H1 (cell line): ENCODE results near the gene KAT8.
A peak's percentile ranks its signal among the peaks of the same experiment; 100 is the strongest.

Experiments used
- CREB1 ChIP-seq: IDR thresholded peaks from 2 replicates; pipeline ENCODE4 v1.6.1; 2012; ENCODE audit warnings: inconsistent platforms
- EP300 ChIP-seq, 2 experiments: IDR thresholded peaks; 1 replicate in 1 of 2; 2 replicates in 1 of 2; pipeline ENCODE4 v1.6.1; 2011 to 2012; ENCODE audit warnings: low read depth in 2 of 2, low read length in 2 of 2, mild to moderate bottlenecking in 2 of 2, borderline replicate concordance in 1 of 2, inconsistent platforms in 1 of 2, moderate library complexity in 1 of 2
- EZH2 ChIP-seq: fragments of 200-600 bp; sonication (generic); IDR thresholded peaks from 2 replicates; pipeline ENCODE4 v1.7.1; 2012; ENCODE audit warnings: low read depth, mild to moderate bottlenecking, moderate library complexity, low read length, inconsistent platforms; ENCODE audit not compliant: severe bottlenecking
- HDAC6 ChIP-seq: IDR thresholded peaks from one replicate; pipeline ENCODE4 v1.7.1; 2012; ENCODE audit warnings: low read depth, mild to moderate bottlenecking, inconsistent platforms, low read length, moderate library complexity
- POLR2AphosphoS5 ChIP-seq: IDR thresholded peaks from 2 replicates; pipeline ENCODE4 v1.6.1; 2011; ENCODE audit warnings: low read depth, low read length
- TEAD4 ChIP-seq: IDR thresholded peaks from 2 replicates; pipeline ENCODE4 v1.6.1; 2012; ENCODE audit warnings: low read depth, low read length, inconsistent platforms, mixed read lengths
- TF ChIP-seq, protein P1 (sequence below), 3 experiments: IDR thresholded peaks; 1 replicate in 2 of 3; 2 replicates in 1 of 3; pipeline versions ENCODE4 v1.5.1 to v1.6.1; 2011; ENCODE audit warnings: low read length in 3 of 3, mild to moderate bottlenecking in 3 of 3, inconsistent platforms in 2 of 3, low read depth in 1 of 3, moderate library complexity in 1 of 3; ENCODE audit not compliant: insufficient read depth in 1 of 3; ENCODE audit errors: control extremely low read depth in 1 of 3
- TF ChIP-seq, protein P2 (sequence below): IDR thresholded peaks from 2 replicates; pipeline ENCODE4 v1.6.1; 2011; ENCODE audit warnings: low read depth, mild to moderate bottlenecking, low read length; ENCODE audit not compliant: insufficient read depth

DNA sequence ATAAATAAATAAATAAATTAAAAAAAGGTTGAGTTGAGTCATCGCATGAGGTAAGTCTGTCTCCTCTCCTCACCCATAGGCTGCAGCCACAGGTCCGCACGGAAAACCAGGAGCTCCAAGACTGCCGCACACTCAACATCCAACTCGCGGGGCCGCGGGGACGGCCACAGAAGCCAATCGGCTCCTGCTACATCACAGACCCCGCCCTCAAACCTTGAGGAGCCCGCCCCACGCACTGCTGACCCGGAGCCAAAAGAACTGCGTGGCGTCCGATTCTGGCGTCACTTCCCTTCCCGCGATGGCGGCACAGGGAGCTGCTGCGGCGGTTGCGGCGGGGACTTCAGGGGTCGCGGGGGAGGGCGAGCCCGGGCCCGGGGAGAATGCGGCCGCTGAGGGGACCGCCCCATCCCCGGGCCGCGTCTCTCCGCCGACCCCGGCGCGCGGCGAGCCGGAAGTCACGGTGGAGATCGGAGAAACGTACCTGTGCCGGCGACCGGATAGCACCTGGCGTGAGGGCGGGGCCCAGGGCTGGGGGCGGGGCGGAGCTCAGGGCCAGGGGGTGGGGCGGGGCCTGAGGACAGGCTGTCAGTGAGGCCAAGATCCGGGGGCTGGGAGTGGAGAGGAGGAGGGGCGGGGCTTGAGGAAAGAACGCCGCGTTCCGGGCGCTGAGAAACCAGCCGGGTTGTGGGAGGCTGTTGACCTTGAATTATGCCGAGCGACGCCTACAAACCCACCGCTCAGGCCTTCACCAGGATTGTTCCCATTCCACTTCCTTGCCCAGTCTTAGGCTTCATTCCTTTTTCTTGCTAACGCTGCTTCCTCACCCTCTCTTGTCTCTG lies at the start of gene KAT8:
- TF ChIP-seq, protein P1, sequence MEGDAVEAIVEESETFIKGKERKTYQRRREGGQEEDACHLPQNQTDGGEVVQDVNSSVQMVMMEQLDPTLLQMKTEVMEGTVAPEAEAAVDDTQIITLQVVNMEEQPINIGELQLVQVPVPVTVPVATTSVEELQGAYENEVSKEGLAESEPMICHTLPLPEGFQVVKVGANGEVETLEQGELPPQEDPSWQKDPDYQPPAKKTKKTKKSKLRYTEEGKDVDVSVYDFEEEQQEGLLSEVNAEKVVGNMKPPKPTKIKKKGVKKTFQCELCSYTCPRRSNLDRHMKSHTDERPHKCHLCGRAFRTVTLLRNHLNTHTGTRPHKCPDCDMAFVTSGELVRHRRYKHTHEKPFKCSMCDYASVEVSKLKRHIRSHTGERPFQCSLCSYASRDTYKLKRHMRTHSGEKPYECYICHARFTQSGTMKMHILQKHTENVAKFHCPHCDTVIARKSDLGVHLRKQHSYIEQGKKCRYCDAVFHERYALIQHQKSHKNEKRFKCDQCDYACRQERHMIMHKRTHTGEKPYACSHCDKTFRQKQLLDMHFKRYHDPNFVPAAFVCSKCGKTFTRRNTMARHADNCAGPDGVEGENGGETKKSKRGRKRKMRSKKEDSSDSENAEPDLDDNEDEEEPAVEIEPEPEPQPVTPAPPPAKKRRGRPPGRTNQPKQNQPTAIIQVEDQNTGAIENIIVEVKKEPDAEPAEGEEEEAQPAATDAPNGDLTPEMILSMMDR (IDR thresholded peaks at IDR 0.05; ENCODE audit: control extremely low read depth in 1 of 3, insufficient read depth in 1 of 3, low read depth in 1 of 3, low read length in 3 of 3), result peak in 1 of 3 experiments; percentile 4; a peak in 1 of 4 replicates
- TF ChIP-seq POLR2AphosphoS5 (peak; percentile 92), EZH2 (no peak), EP300 (IDR thresholded peaks at IDR 0.05; ENCODE audit: borderline replicate concordance in 1 of 2, low read depth in 2 of 2, low read length in 2 of 2) (no peak), CREB1 (peak; percentile 94), TEAD4 (no peak), HDAC6 (no peak)
- TF ChIP-seq, protein P2, sequence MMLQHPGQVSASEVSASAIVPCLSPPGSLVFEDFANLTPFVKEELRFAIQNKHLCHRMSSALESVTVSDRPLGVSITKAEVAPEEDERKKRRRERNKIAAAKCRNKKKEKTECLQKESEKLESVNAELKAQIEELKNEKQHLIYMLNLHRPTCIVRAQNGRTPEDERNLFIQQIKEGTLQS, result no peak
